ENCODE data around the gene ITPRID1.

The ITPRID1 gene

DNA sequence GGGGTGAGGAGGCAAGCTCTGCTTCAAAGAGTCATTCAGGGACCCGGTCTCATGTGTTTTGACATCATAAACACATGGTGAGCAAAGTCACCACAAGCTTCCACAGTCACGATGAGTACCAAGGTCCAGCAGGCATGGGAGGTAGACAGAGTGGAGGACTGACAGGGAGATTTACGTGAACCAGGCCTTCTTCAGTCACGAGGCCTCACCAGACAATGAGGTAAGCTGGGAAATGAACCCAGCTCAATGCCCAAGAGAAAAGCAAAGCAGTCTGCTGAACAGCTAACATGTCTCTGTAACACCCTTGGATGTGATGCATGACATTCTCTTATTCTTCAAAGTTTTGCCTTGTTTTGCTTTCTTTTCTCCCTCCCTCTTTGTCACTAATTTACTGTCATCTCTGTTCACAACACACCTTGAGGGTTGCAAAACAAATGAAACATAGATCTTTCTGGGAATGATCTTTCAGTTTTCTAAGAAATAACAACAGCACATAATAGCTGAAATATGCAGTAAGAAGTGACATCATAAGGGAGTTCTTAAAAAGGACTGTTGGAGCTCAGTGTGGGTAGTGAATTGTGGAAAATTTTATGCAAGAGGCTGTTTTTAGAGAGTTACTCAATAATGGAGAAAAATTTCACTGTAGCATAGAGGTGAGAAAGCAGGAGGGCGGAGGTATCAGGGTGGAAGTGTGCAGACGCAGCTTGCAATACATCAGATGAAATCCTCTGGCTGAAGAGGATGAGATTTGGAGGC lies 182.1 kb downstream of the ITPRID1 start:
- DNase-seq (ENCODE audit: low read depth), result peak; percentile 2

- DNase-seq (ENCODE audit: low read depth), result no peak
Measured at GRCh38 chr7:31699050-31699449, 185.2 kb downstream of the ITPRID1 start.

DNA sequence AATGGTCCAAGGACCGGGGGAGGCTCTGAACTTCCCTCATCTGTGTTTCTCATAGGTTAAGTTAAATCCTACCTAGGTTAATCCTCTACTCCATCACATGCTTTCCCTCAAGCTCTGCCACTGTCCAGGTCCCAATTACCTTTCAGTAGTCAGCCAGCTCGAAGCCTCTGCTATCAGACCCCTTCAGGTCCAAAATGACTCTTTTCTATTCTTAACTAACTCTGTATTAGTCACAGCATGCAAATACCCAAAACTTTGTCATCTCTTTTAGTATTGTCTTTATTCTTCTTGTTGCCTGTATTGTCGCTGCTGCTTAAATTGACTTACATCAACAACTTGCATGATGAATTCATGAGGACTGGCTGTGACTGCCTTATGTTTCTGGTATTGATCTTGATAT lies 188.5 kb downstream of the ITPRID1 start:
- no peak for DNase-seq (ENCODE audit: low read depth)

- DNase-seq (ENCODE audit: low read depth), result no peak
Measured at GRCh38 chr7:31705377-31705776, 191.5 kb downstream of the ITPRID1 start.

- no peak for DNase-seq (ENCODE audit: low read depth)
Measured at GRCh38 chr7:31707089-31707488, 193.2 kb downstream of the ITPRID1 start.

All from GM04503 (cell line).